SK-N-SH treated with all-trans-retinoic acid at 6 μM for 48 hours (cell line): Measurements from ENCODE around the gene ODAM.

Experiments
- ATAC-seq: fragments of 200-7000 bp; cut with Tn5 transposase; 3 replicates; pipeline ENCODE4 v1.9.1; 2020; ENCODE audit warnings: mild to moderate bottlenecking, moderate library complexity
- ARNTL ChIP-seq: fragments of 450-650 bp; formaldehyde crosslinking; IDR thresholded peaks from 2 replicates; pipeline ENCODE4 v1.5.0; 2020; ENCODE audit warnings: low read depth, mild to moderate bottlenecking, moderate library complexity, borderline replicate concordance
- BACH2 ChIP-seq: fragments of 250-450 bp; sonication (Bioruptor Pico); IDR thresholded peaks from 2 replicates; pipeline ENCODE4 v1.9.0; 2021; ENCODE audit warnings: mild to moderate bottlenecking, borderline replicate concordance
- CREB5 ChIP-seq: fragments of 250-450 bp; sonication (Bioruptor Pico); IDR thresholded peaks from 2 replicates; pipeline ENCODE4 v1.5.1; 2020; ENCODE audit warnings: low read depth, mild to moderate bottlenecking, moderate library complexity
- CSDC2 ChIP-seq: fragments of 250-450 bp; sonication (Bioruptor Pico); IDR thresholded peaks from 2 replicates; pipeline ENCODE4 v1.5.0; 2020; ENCODE audit warnings: mild to moderate bottlenecking, moderate library complexity
- CSRNP3 ChIP-seq: fragments of 250-450 bp; sonication (Bioruptor Pico); IDR thresholded peaks from 2 replicates; pipeline ENCODE4 v1.5.1; 2021; ENCODE audit warnings: mild to moderate bottlenecking, moderate library complexity
- ESRRG ChIP-seq: fragments of 250-450 bp; sonication (Bioruptor Pico); IDR thresholded peaks from 2 replicates; pipeline ENCODE4 v1.6.1; 2021; ENCODE audit warnings: mild to moderate bottlenecking
- GLIS3 ChIP-seq: fragments of 250-450 bp; sonication (Bioruptor Pico); IDR thresholded peaks from 2 replicates; pipeline ENCODE4 v1.5.0; 2020; ENCODE audit warnings: mild to moderate bottlenecking, moderate library complexity
- ISL1 ChIP-seq: fragments of 250-450 bp; sonication (Bioruptor Pico); IDR thresholded peaks from 2 replicates; pipeline ENCODE4 v2.1.2; 2022; ENCODE audit warnings: mild to moderate bottlenecking, moderate library complexity
- OSR1 ChIP-seq: fragments of 250-450 bp; sonication (Bioruptor Pico); IDR thresholded peaks from 2 replicates; pipeline ENCODE4 v1.8.0; 2022; ENCODE audit warnings: moderate library complexity, mild to moderate bottlenecking, inconsistent platforms
- PATZ1 ChIP-seq: fragments of 250-450 bp; sonication (Bioruptor Pico); IDR thresholded peaks from 2 replicates; pipeline ENCODE4 v1.8.0; 2020; ENCODE audit warnings: mild to moderate bottlenecking, moderate library complexity, borderline replicate concordance
- PPARA ChIP-seq: fragments of 250-450 bp; sonication (Bioruptor Pico); IDR thresholded peaks from 2 replicates; pipeline ENCODE4 v1.5.0; 2020; ENCODE audit warnings: mild to moderate bottlenecking, borderline replicate concordance
- SNAI2 ChIP-seq: fragments of 250-450 bp; sonication (Bioruptor Pico); IDR thresholded peaks from 2 replicates; pipeline ENCODE4 v1.5.0; 2020; ENCODE audit warnings: mild to moderate bottlenecking, moderate library complexity
- TCF4 ChIP-seq: fragments of 250-450 bp; sonication (Bioruptor Pico); IDR thresholded peaks from 2 replicates; pipeline ENCODE4 v1.8.0; 2021; ENCODE audit warnings: mild to moderate bottlenecking, moderate library complexity, borderline replicate concordance
- ZC3H10 ChIP-seq: fragments of 250-450 bp; sonication (Bioruptor Pico); IDR thresholded peaks from 2 replicates; pipeline ENCODE4 v1.5.1; 2021; ENCODE audit warnings: mild to moderate bottlenecking, moderate library complexity
- ZFP3 ChIP-seq: fragments of 250-450 bp; sonication (Bioruptor Pico); IDR thresholded peaks from 2 replicates; pipeline ENCODE4 v1.5.0; 2020; ENCODE audit warnings: mild to moderate bottlenecking, moderate library complexity
- ZNF565 ChIP-seq: fragments of 450-650 bp; formaldehyde crosslinking; conservative IDR thresholded peaks from 2 replicates; pipeline ENCODE4 v1.5.0; 2020; ENCODE audit warnings: low read depth, mild to moderate bottlenecking, moderate library complexity
- ZNF70 ChIP-seq: fragments of 450-650 bp; formaldehyde crosslinking; IDR thresholded peaks from 2 replicates; pipeline ENCODE4 v1.5.0; 2020; ENCODE audit warnings: mild to moderate bottlenecking, moderate library complexity
- ZNF8 ChIP-seq: fragments of 450-650 bp; formaldehyde crosslinking; IDR thresholded peaks from 2 replicates; pipeline ENCODE4 v1.5.0; 2020; ENCODE audit warnings: mild to moderate bottlenecking, moderate library complexity
- TF ChIP-seq, protein P1 (sequence below): fragments of 250-450 bp; sonication (Bioruptor Pico); IDR thresholded peaks from 2 replicates; pipeline ENCODE4 v1.8.0; 2021; ENCODE audit warnings: low read depth, mild to moderate bottlenecking, moderate library complexity, borderline replicate concordance
- TF ChIP-seq, protein P2 (sequence below): fragments of 250-450 bp; sonication (Bioruptor Pico); IDR thresholded peaks from 2 replicates; pipeline ENCODE4 v1.5.0; 2020; ENCODE audit warnings: mild to moderate bottlenecking, moderate library complexity

The ODAM gene

GRCh38 chr4:70225824-70226223 is 30.3 kb downstream of the ODAM start, which contains the start of gene FDCSP:
Gene FDCSP (plus strand): TSS chr4:70226124. CDS start chr4:70231195, 5,071 bp downstream.
- TF ChIP-seq ZC3H10 (CRISPR knock-in tag) (no peak), BACH2 (CRISPR knock-in tag) (no peak), ZFP3 (CRISPR knock-in tag) (no peak), CREB5 (CRISPR knock-in tag) (no peak), TCF4 (CRISPR knock-in tag) (no peak), PPARA (CRISPR knock-in tag) (no peak), OSR1 (CRISPR knock-in tag) (no peak), ISL1 (CRISPR knock-in tag) (no peak), GLIS3 (no peak), CSRNP3 (CRISPR knock-in tag) (no peak), ESRRG (no peak), ZNF70 (no peak), ARNTL (CRISPR knock-in tag) (no peak), PATZ1 (no peak), CSDC2 (CRISPR knock-in tag) (no peak)
- TF ChIP-seq, protein P1, sequence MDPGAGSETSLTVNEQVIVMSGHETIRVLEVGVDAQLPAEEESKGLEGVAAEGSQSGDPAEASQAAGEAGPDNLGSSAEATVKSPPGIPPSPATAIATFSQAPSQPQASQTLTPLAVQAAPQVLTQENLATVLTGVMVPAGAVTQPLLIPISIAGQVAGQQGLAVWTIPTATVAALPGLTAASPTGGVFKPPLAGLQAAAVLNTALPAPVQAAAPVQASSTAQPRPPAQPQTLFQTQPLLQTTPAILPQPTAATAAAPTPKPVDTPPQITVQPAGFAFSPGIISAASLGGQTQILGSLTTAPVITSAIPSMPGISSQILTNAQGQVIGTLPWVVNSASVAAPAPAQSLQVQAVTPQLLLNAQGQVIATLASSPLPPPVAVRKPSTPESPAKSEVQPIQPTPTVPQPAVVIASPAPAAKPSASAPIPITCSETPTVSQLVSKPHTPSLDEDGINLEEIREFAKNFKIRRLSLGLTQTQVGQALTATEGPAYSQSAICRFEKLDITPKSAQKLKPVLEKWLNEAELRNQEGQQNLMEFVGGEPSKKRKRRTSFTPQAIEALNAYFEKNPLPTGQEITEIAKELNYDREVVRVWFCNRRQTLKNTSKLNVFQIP (CRISPR knock-in tag) = no peak
- ATAC-seq = no peak

DNA sequence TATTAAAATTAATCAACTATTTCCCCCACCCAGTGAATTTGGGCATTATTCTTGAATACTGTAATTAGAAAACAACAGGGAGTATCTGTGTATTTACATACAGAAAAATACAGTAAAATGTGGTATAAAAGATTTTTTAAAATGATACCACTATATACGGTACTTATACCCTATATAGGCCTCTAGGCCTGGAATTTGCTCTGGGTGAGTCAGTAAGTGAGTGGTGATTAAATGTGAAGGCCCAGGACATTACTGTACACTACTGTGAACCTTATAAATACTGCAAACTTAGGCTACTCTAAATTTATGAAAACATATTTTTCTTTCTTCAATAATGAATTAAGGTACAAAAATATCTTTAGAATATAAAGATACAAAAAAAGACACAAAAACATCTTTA is 40.6 kb downstream of the ODAM start:
- TF ChIP-seq OSR1 (CRISPR knock-in tag) = no peak
- no peak for TF ChIP-seq BACH2 (CRISPR knock-in tag)
- no peak for TF ChIP-seq ZNF70
- TF ChIP-seq ARNTL (CRISPR knock-in tag) = no peak
- ATAC-seq = no peak

GRCh38 chr4:70239131-70239883 is 43.8 kb downstream of the ODAM start:
- no peak for ATAC-seq
- TF ChIP-seq ZNF565 (CRISPR knock-in tag) = no peak
- TF ChIP-seq PPARA (CRISPR knock-in tag) = no peak
- no peak for TF ChIP-seq CREB5 (CRISPR knock-in tag)
- TF ChIP-seq CSDC2 (CRISPR knock-in tag) = no peak
- TF ChIP-seq ZNF8 (CRISPR knock-in tag) = no peak
- TF ChIP-seq TCF4 (CRISPR knock-in tag) = no peak
- TF ChIP-seq ISL1 (CRISPR knock-in tag) = no peak
- TF ChIP-seq ZC3H10 (CRISPR knock-in tag) = no peak
- no peak for TF ChIP-seq ESRRG
- no peak for TF ChIP-seq ZFP3 (CRISPR knock-in tag)
- no peak for TF ChIP-seq ZNF70
- TF ChIP-seq SNAI2 (CRISPR knock-in tag) = no peak
- TF ChIP-seq BACH2 (CRISPR knock-in tag) = no peak
- TF ChIP-seq, protein P2, sequence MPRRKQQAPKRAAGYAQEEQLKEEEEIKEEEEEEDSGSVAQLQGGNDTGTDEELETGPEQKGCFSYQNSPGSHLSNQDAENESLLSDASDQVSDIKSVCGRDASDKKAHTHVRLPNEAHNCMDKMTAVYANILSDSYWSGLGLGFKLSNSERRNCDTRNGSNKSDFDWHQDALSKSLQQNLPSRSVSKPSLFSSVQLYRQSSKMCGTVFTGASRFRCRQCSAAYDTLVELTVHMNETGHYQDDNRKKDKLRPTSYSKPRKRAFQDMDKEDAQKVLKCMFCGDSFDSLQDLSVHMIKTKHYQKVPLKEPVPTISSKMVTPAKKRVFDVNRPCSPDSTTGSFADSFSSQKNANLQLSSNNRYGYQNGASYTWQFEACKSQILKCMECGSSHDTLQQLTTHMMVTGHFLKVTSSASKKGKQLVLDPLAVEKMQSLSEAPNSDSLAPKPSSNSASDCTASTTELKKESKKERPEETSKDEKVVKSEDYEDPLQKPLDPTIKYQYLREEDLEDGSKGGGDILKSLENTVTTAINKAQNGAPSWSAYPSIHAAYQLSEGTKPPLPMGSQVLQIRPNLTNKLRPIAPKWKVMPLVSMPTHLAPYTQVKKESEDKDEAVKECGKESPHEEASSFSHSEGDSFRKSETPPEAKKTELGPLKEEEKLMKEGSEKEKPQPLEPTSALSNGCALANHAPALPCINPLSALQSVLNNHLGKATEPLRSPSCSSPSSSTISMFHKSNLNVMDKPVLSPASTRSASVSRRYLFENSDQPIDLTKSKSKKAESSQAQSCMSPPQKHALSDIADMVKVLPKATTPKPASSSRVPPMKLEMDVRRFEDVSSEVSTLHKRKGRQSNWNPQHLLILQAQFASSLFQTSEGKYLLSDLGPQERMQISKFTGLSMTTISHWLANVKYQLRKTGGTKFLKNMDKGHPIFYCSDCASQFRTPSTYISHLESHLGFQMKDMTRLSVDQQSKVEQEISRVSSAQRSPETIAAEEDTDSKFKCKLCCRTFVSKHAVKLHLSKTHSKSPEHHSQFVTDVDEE = no peak
